Calu3 (cell line): ENCODE data around the gene IFIT5. TPM values are rescaled to one million over a fixed set of nuclear protein-coding genes. Genes with fewer than 3 reads are reported as not detected.

ENCODE experiments used
- BruUV-seq: library from RNA; stranded (reverse); fragments of 400-500 nt; replicated peaks from 2 replicates; lab custom pipeline; 2021; lab: Mats Ljungman, UMichigan
- CTCF ChIA-PET: fragments of 300-600 bp; sonication (Branson Sonifier 250); formaldehyde crosslinking; loops from one replicate; lab custom pipeline; 2022; ENCODE audit warnings: antibody characterized with exemption; lab: Charles Lee
- DNase-seq: peaks from one replicate; pipeline ENCODE4 v3.0.0; 2022
- H3K27ac Mint-ChIP-seq: one replicate; pipeline ENCODE4 v1.8.0; 2022; ENCODE audit warnings: mixed read lengths; ENCODE audit not compliant: unreplicated experiment
- H3K27me3 Mint-ChIP-seq: one replicate; pipeline ENCODE4 v1.8.0; 2022; ENCODE audit warnings: mixed read lengths; ENCODE audit not compliant: unreplicated experiment
- H3K36me3 Mint-ChIP-seq: one replicate; pipeline ENCODE4 v1.8.0; 2022; ENCODE audit warnings: mild to moderate bottlenecking, moderate library complexity, mixed read lengths; ENCODE audit not compliant: insufficient read depth, unreplicated experiment
- H3K4me1 Mint-ChIP-seq: one replicate; pipeline ENCODE4 v1.8.0; 2022; ENCODE audit warnings: mild to moderate bottlenecking, low read depth, mixed read lengths; ENCODE audit not compliant: unreplicated experiment
- H3K4me3 Mint-ChIP-seq: one replicate; pipeline ENCODE4 v1.8.0; 2022; ENCODE audit warnings: mild to moderate bottlenecking, low read depth, moderate library complexity, mixed read lengths; ENCODE audit not compliant: unreplicated experiment
- H3K9me3 Mint-ChIP-seq: one replicate; pipeline ENCODE4 v1.8.0; 2022; ENCODE audit warnings: low read depth, mixed read lengths; ENCODE audit not compliant: unreplicated experiment
- intact Hi-C: fragments of 100-400 bp; cut with micrococcal nuclease; formaldehyde crosslinking; loops from one replicate; pipeline ENCODE4 v1.10.0; 2022; ENCODE audit not compliant: unreplicated experiment
- total RNA-seq: library from RNA; stranded (reverse); gene quantifications from 2 replicates; pipeline ENCODE4 v1.2.3, GENCODE V29; 2022
- TF ChIP-seq, protein P1 (sequence below): fragments of 200-600 bp; IDR thresholded peaks from one replicate; pipeline ENCODE4 v1.8.0; 2022; ENCODE audit warnings: antibody characterized with exemption; ENCODE audit not compliant: unreplicated experiment

The IFIT5 gene
- total RNA-seq, 1 experiment from 2014 or later, result 13.8 TPM

DNA sequence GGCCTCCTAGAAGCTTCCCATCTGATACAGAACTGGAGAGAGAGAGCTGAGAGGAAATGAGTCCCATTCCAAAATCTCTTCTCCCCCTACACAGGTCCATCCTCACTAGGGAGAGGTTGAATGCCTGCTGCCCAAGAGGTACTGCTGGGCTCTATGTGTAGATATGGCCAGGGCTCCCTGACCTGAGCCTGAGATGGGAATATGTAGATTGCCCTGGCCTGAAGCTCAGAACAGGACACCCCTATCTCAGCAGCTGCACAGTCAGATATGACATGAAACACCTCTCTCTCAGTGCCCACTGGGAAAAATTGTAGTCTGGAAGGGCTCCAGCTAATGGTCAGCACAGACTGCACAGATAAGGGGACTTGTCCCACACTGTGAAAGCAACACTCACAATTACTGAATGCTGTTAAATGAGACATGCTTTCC lies 39.6 kb upstream of the IFIT5 start:
- H3K27me3 Mint-ChIP-seq, result no peaks in the 10 kb centered on the region
- peaks cover 6% of the 10 kb centered on the region for H3K36me3 Mint-ChIP-seq
- H3K27ac Mint-ChIP-seq, result no peak overlapping the region
- TF ChIP-seq, protein P1, sequence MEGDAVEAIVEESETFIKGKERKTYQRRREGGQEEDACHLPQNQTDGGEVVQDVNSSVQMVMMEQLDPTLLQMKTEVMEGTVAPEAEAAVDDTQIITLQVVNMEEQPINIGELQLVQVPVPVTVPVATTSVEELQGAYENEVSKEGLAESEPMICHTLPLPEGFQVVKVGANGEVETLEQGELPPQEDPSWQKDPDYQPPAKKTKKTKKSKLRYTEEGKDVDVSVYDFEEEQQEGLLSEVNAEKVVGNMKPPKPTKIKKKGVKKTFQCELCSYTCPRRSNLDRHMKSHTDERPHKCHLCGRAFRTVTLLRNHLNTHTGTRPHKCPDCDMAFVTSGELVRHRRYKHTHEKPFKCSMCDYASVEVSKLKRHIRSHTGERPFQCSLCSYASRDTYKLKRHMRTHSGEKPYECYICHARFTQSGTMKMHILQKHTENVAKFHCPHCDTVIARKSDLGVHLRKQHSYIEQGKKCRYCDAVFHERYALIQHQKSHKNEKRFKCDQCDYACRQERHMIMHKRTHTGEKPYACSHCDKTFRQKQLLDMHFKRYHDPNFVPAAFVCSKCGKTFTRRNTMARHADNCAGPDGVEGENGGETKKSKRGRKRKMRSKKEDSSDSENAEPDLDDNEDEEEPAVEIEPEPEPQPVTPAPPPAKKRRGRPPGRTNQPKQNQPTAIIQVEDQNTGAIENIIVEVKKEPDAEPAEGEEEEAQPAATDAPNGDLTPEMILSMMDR, result no peak
- no peak overlapping the region for H3K4me3 Mint-ChIP-seq
- no TSS peak for BruUV-seq
- H3K9me3 Mint-ChIP-seq, result no peaks in the 10 kb centered on the region
- DNase-seq, result no peak
- H3K4me1 Mint-ChIP-seq, result peaks cover 14% of the 10 kb centered on the region
- intact Hi-C loops, result no loop called here
- CTCF ChIA-PET, result interaction anchor here (1.0 to 1.3 kb wide), 2 partner anchors 123 to 442 kb away, joined by 3 read pairs; partner anchors contain the start of gene LIPA

DNA sequence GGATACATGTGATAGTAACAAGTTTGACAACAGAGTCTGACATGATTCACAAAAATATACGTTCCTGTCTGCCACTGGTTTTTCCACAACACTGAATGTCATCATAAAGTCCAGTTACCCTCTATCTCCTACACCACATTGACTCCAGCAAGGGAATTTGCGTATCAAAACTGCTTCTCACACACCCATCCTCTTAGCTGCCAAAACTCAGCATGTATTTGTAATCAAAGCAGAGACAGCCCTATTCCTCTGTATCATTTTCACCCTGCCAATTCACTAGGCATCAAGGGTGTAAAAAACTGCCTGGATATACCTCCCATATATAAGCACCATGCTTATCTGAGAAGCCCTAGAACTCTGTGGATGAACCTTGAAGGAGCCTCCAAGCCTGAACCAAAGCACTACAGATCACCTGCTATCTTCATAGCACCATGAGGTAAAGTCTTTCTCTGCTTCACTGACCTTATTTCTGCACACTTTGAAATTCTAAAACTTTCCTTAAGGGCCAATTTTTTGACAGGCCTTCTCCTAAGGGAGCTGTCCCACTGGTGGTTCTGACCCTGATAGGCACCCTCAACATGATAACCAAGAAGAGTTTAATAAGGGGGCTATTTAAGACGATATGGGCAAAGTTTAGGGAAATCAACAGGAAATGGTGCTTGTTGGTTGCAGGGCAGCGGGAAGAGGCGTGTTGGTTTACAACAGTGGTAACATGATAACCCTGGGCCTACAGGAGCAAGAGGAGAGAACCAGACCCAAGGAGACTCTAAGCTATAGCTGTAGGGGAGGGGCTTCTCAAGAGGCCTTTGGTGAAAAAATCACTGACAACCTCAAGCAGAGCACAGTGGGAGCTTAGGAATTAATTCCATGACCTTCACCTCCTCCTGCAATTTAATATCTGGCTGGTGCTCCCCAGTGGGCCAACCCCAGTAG lies 36.4 kb upstream of the IFIT5 start, which contains the start of gene IFIT1B:
IFIT1B (plus strand) TSS at position 352 of the 933 bp plus-strand sequence; CDS start at position 432, 80 bp downstream.
- DNase-seq, result no peak
- peaks cover 6% of the 10 kb centered on the region for H3K36me3 Mint-ChIP-seq
- CTCF ChIA-PET, result no interaction called here
- no peak within 1 kb of the TSS for H3K4me3 Mint-ChIP-seq
- no peaks in the 10 kb centered on the region for H3K27me3 Mint-ChIP-seq
- no peaks in the 10 kb centered on the region for H3K9me3 Mint-ChIP-seq
- TF ChIP-seq, protein P1, result no peak
- peaks cover 14% of the 10 kb centered on the region for H3K4me1 Mint-ChIP-seq
- BruUV-seq, result no TSS peak
- intact Hi-C loops, result no loop called here
- no peak within 1 kb of the TSS for H3K27ac Mint-ChIP-seq

DNA sequence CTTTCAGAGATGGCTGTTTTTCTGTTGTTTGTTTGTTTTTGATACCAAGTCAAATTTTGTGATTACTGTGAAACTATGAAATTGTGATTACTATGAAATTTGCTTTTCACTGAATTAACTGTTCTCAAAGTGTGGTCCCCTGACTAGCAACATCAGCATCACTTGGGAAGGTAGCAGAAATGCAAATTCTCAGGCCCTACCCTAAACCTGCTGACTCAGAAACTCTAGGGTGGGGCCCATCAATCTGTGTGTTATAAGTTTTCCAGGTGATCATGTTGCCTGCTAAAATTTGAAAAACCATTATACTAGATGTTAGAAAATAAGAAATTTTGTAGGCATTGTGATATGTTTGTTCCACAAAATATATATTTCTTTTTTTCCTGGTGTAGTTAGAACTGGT lies 35.3 kb upstream of the IFIT5 start:
- Mint-ChIP-seq H3K27ac (no peak overlapping the region), H3K4me3 (no peak overlapping the region), H3K4me1 (peaks cover 11% of the 10 kb centered on the region), H3K9me3 (no peaks in the 10 kb centered on the region), H3K36me3 (peaks cover 4% of the 10 kb centered on the region), H3K27me3 (no peaks in the 10 kb centered on the region)
- DNase-seq, result no peak
- intact Hi-C loops, result no loop called here
- BruUV-seq, result no TSS peak
- TF ChIP-seq, protein P1, result no peak
- CTCF ChIA-PET, result no interaction called here

DNA sequence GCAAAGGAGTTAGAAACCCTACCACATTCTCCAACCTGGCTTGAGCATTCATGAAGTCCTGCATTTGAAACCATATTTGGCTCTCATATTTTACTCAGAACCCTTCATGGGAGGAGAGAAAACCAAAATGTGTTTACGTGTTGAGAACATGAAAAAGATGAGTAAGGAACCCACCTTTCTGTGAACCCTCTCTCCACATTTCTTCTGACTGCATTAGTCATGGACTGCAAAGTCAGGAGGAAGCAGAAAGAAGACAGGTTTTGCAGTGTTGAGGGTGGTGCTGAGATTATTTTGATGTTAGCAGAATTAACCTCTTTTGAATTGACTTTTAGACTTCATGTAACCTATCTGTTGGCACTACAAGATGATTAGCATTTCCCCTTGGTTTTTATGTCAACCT lies 31.6 kb upstream of the IFIT5 start:
- H3K4me3 Mint-ChIP-seq, result no peak overlapping the region
- H3K36me3 Mint-ChIP-seq, result no peaks in the 10 kb centered on the region
- no peak for DNase-seq
- no peaks in the 10 kb centered on the region for H3K4me1 Mint-ChIP-seq
- TF ChIP-seq, protein P1, result no peak
- BruUV-seq, result no TSS peak
- no peaks in the 10 kb centered on the region for H3K27me3 Mint-ChIP-seq
- CTCF ChIA-PET, result no interaction called here
- intact Hi-C loops, result no loop called here
- no peak overlapping the region for H3K27ac Mint-ChIP-seq
- no peaks in the 10 kb centered on the region for H3K9me3 Mint-ChIP-seq
